ENCODE data around the gene MANBA.

The MANBA gene

DNA sequence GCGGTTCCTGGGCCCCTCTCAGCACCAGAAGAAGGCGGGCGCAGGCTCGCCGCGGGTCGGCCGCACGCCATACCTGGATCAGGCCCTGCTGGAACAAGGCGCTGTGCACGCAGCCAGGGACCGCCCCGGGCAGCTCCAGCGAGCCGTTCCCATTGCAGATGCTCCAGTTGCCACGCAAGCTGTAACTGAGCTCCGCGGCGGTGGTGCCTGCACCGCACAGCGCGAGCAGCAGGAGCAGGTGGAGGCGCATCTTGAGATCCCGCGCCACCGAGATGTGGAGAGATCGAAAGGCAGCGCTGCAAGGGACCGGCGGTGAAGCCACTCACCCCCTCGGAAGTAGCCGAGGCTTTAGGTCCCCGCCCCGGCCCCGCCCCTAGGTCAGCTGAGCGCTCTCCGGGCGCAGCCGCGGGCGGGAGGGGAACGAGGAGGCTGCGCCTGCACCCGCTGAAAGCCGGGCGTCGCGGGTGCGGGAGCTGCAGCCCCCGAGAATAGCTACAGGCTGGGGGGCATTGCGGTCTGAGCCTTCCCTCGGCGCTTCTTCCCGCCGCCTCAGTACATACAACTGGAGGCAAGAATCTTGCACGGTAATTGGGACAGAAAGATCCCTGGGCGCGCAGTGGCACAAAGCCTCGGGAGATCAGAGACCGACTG lies at the start of gene MANBA:
TSS of gene MANBA (minus strand) at position 324 of the 651 bp plus-strand sequence. CDS start at position 250, 74 bp downstream.
- DNase-seq (ENCODE audit: low read depth) = peak; percentile 77

DNA sequence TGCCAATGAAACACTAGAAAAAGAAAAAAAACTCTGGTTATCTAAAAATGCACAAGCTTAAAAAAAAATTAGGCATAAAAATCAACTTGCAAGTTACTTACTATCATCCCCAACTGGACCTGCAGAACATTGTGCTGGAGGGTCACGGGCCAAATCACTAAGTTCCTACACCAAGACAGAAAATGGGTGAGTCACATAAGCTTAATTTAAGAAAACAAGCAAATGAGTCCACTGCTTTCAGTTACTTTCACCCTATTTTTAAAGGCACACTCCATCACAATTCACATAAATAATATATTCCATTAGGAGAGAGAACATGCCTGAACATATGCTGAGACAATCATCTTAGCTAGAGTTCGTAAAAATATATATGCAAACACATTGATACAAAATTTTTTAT lies 48.9 kb upstream of the MANBA start:
- DNase-seq (ENCODE audit: low read depth) = no peak

DNA sequence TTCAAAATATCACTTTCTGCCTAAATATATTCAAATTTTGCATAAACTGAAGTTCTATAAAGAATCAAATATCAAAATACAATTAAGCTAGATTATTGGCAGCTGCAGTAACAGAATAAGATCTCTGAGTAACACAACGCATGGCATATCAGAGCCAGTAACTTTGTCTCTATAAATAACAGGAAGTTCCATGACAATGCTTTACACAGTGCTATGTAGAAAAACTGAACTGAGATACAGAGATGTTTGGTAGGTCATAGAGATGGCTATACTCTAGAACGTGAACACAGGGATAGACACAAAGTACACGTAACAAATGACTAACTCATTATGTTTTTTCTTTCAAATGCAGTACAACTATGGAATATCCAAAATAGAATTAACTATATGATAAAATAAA lies 48.4 kb upstream of the MANBA start:
- DNase-seq (ENCODE audit: low read depth) = no peak

DNA sequence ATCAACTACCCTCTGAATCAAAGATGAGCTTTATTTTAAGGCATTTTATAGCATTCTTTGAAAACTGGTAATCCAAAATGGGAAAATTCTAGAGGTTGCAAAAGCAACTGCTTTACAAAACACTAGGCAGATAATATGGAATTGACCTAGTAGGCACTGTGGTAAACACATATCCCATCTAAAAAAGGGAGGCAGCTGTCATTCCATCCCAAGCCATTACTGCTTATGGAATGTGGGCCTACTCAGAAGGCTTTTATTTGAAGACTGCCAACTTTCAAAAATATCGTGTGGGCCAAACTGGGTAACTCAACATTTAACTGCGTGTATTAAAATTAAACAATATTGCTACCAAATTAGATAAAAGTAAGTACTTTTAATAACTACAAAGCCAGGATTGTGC lies 47.2 kb upstream of the MANBA start:
- no peak for DNase-seq (ENCODE audit: low read depth)

DNA sequence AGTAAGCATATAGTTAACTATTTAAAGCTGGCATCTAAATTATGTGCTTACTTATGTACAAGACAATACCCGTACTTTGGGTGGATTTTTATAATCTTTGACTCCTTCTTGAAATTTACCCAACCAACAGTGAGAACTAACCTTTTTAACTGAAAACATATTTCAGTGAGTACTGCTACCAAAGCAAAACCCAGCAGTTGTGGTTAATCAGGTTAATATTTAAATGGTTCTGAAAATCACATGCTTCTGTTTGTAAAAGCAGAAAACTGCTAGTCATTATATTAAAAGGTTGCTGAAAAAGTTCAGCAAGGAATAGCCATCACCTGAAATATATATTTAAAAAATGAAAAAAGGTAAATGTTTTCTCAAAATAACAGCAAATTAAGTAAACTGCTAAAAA lies 46.6 kb upstream of the MANBA start:
- DNase-seq (ENCODE audit: low read depth) = no peak

DNA sequence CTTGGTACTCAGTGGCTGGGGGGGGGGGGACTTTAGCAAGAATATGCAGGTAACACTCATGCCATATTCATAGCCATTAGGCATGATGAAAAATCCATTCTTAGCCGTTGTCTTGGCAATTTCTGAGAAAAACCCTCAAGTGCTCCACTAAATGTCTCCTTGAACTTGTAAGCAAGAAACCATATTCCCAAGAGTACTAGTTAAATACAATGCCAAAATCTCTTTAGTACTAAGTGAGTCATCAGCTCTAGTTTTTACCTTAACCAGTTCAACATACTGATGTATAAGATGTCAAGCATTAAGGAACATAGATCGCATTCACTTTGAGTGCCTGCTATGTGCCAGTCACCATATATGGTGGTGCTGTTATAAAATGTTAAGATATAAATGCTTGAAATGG lies 39.0 kb upstream of the MANBA start:
- DNase-seq (ENCODE audit: low read depth) = no peak

DNA sequence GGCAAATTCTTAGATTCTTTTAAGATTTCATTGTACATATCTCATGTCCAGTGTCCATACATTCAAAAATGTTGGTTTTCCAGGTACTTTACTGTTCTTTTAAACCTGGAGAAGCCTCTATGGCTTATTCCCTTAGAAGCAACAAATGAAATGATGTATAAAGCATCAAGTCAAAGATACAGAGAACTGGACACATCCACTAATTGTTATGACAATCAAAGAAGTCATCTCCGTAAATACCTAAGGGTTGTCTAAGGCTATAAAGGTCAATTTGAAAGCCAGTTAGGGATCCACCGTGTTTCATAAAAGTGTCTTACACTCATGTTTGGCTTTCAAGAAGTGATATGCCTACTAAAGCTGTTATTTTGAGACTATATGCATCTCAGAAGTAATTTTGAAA lies 34.2 kb upstream of the MANBA start:
- no peak for DNase-seq (ENCODE audit: low read depth)

DNA sequence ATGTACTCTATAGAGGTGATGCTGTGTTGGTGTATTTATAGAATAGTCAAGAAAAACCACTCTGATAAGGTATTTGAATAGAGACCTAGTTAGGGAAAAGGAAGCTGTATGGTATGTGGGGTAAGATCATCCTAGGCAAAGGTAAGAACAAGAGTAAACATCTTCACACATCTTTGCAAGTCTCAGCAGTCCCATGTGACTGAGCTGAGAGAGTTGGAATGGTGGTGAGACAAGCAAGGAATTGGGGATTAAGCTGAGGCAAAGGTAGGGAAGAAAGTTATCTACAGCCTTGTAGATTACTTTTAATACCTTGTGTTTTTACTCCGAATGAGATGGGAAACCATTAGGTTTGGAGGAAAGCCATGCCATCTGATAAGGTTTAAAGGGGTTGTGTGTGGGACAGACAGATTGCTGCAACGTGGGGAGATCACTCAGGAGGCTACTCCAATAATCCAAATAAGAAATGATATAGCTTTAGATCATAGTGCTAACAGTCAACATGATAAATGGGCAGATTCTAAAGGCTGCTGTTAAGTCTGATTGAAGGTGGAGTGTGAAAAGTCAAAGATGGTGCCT lies 31.7 kb upstream of the MANBA start:
- DNase-seq (ENCODE audit: low read depth) = no peak

DNA sequence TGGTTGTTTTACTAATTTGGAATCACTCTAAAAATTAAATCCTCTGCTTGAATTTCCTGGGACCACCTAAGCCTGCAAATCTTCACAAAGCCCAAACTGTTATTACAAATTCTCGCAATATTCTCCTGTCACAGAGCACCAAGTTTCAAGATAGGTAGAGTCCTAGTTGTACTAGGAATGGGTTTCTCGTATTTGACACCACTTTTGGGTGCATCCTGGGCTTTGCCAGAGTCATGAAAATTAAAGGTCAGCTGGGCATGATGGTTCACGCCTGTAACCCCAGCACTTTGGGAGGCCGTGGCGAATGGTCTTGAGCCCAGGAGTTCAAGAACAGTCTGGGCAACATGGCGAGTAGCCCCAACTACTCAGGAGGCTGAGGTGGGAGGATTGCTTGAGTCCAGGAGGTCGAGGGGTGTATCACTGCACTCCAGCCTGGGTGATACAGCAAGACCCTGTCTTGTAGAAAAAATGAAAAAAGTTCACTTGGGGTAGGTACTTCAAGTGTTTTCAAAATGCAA lies 30.6 kb upstream of the MANBA start:
- no peak for DNase-seq (ENCODE audit: low read depth)

DNA sequence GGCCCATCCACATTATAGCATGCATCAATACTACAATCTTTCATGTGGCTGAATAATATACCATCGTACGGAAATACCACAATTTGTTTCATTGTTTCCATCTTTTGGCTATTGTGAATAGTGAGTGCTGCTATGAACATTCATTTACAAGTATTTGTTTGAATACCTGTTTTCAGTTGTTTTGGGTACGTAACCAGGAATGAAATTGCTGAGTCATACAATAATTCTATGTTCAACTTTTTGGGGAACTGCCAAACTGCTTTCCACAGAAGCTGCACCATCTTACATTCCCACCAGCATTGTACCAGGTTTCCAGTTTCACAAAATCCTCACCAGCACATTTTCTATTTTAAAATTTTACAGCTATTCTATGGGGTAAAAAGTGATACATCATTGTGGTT lies 28.5 kb upstream of the MANBA start:
- DNase-seq (ENCODE audit: low read depth) = no peak

DNA sequence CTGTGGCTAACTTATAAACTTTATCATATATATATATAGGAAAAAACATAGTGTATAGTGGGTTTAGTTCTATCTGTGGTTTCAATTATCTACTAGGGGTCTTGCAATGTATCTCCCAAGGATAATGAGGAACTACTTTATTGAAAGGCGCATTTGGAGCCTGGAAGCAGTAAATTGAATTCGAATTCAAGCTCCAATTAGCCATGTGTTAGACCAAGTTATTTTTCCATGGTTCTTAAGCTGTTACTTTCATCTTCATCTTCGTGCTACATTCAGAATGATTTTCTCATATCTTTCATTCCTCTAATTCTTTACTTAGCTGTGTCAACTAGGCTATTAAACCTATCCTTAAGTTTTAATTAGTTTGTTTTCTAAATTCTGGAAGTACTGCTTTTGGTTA lies 27.2 kb upstream of the MANBA start:
- no peak for DNase-seq (ENCODE audit: low read depth)

DNA sequence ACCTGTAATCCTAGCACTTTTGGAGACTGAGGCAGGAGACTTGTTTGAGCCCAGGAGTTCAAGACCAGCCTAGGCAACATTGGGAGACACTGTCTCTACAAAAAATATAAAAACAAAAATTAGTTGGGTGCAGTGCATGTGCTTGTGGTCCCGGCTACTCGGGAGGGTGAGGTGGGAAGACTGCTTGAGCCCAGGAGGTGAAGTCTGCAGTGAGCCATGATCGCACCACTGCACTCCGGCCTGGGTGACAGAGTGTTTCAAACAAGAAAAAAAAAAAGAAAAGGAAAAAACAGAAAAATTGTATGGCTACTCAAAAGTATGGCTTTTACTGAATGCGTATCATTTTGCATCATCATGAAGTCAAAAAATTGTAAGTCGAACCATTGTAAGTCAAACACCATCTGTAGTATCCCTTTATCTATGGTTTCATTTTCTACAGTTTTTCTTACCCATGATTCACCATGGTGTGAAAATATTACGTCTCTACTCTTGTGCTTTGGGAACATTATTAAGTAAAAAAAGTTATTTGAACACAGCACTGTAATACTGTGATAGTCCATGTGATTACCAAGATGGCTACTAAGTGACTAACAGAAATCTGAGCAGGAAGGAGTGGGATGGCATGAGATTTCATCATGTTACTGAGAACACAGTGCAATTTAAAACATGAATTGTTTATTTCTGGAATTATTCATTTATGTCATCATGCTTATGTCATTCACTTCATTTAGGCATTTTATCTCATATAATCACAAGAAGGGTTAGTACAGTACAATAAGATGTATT lies 26.5 kb upstream of the MANBA start:
- no peak for DNase-seq (ENCODE audit: low read depth)

DNA sequence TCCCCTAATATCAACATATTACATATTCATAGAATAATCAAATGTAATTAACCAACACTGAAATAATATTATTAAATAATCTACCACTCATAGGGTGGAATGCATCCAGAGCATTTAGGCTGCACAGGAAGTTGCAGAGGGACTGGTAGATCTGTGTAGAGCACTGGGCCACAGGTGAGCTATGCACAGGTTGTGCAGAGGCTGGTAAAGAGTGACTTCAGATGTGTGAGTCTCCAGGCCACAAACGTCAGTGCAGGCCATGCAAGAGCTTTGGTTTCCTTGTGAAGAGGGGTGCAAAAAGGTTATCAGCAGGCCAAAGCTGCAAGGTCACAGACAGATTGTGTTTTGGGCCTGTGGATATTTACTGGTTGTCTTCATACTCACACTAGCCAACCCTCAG lies 25.5 kb upstream of the MANBA start:
- no peak for DNase-seq (ENCODE audit: low read depth)

DNA sequence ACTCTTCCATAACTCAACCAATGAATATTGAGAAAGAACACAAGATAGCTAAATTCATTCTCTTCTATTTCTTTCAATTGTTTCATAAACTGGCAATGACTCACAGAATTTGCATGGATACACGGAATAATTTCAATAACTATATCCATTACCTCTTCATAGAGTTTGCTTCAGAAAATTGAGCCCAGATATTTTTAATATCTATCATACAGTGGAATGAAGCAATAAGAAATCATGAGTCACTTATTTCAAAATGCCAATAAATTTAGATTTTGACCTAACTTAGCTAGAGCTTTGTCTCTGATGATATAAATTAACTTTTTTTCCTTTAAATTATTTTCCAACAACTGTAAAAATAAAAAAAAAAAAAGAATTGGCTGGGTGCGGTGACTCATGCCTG lies 22.2 kb upstream of the MANBA start:
- DNase-seq (ENCODE audit: low read depth) = no peak

DNA sequence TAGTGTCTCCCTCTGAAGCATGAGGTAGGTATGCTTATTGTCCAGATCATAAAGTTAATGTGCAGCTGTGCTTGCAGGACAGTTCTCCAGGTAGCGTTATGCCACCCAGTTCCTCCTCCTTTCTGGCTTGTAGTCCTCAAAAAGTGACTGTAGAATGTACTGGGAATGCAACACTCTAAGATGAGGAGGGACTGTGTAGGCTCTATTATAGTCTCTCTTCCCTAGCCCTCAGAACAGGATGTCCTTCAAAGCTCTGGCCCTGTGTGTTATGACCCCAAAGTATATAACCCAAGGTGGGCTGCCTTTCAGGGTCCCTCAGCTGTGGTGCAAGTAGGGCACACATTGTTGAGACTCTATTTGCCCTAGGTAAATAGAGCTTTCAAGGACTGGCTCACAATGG lies 20.8 kb upstream of the MANBA start:
- DNase-seq (ENCODE audit: low read depth) = no peak

DNA sequence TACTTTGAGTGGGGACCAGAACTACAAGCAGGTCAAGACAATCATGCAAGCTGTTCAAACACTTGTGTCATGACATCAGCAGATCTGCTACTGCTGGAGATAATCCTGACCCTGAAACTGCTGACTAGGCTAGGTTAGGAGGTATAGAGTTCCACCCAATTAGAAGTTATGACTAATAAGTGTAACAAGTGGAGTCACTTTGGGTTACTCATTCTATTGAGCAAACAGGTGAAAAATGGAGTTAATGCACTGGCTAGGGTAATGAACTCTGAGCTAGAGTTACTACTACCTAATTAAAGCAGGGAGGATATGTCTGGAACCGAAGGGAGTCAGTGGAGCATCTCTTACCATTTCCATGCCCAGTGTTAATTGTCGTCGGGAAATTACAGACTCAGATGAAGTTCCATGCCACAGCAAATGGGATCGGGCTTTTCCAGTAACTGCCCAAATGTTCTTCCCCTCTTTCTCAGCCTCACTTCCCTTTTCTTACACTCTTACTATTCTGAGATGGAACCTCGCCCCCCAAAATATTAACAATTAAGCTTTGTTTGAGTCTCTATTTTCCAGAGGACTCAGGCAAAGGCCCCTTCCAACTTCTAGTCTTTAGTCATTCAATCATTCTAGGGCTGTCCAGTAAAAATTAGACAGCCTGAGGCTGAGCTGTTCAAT lies 19.8 kb upstream of the MANBA start:
- no peak for DNase-seq (ENCODE audit: low read depth)

DNA sequence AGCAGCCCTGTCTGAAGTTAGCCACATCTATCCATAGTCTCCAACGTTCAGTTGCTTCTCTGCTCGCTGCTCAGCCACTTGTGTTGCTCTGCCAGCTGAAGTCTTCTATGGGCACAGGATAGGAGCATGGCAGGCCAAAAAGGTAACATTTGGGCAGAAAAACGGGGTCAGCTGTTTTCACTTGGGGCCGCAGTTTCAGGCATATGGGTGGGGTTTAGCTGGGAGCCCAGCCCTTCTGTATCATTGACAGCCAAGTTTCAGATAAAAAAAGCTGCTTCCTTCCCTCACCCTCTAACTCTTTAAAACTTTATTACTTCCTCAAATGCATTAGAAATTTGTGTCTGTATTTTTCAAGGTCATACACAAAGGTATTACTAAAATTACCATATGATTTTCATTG lies 18.4 kb upstream of the MANBA start:
- no peak for DNase-seq (ENCODE audit: low read depth)

DNA sequence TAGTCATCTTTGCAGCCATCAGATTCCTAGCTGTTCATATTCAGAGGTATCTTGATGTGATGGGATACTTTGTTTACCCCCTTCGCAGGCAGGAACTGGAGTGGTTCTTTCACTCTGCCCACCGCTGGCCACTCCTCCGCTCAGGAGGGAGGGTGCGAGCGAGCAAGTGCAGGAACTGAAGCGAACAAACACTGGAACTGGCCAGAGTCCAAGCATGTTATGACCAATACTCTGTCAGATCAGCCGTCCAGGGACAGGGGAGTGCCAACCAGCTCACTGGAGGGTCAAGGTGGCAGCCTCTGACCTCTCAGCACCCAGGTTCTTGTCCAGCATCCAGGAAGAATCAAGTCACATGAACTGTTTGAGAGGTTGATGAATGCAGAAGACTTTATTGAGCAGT lies 18.0 kb upstream of the MANBA start:
- no peak for DNase-seq (ENCODE audit: low read depth)

DNA sequence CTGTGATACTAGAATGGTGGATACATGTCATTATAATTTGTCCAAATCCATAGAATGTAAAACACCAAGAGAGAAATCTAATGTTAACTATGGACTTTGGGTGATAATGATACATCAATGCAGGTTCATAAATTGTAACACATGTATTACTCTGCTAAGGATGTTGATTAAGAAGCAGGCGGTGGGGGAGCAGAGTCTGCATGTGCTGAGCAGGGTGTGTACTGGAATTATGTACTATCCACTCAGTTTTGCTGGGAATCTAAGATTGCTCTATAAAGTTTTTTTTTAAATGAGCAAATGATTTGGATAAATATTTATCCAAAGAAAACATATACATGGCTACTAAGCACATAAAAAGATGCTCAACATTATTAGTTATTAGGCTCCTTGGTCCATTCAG lies 15.0 kb upstream of the MANBA start:
- DNase-seq (ENCODE audit: low read depth) = no peak

DNA sequence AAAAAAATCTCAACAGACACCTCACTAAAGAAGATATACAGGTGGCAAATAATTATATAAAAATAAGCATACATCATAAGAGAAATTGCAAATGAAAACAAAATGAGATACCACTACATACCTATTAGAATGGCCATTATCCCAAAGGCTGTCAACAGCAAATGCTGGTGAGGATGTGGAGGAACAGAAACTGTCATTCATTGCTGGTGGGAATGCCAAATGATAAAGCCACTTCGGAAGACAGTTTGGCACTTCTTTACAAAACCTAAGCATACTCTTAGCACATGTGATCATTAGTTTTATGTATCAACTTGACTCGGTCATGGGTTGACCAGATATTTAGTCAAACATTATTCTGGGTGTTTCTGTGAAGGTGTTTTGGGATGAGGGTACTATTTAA lies 13.5 kb upstream of the MANBA start:
- DNase-seq (ENCODE audit: low read depth) = no peak

DNA sequence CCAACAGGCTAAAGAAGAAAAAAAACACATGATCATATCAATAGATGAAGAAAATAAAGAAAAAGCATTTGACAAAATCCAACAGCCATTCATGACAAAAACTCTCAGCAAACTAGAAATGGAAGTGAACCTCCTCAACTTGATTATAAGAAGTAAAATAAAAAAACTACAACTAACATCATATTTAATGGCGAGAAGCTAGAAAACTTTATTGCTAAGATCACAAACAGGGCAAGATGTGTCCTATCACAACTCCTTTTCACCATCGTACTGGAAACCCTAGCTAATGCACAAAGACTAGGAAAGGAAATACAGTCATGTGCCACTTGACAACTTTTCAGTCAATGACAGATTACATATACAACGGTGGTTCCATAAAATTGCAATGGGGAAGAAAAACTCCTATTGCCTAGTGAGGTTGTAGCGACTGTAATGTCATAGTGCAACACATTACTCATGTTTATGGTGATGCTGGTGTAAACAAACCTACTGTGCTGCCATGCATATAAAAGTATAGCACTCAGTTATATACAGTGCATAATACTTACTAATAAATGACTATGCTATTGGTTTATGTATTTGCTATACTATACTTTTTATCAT lies 12.1 kb upstream of the MANBA start:
- no peak for DNase-seq (ENCODE audit: low read depth)

DNA sequence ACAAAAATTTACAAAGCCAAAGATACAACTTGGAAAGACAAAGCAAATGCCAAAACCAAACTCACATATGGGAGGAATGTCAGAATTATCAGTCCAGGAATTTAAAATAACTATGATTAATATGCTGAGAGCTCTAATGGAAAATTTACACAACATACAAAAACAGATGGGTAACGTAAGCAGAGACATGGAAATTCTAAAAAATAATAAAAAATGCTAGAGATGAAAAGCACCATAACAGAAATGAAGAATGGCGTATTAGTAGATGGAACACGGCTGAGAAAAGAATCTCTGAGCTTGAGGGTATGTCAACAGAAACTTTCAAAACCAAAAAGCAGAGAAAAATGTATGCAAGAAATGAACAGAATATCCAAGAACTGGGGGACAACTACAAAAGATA lies 4.1 kb upstream of the MANBA start:
- no peak for DNase-seq (ENCODE audit: low read depth)

Measured in activated T-helper 9 cell treated with anti-CD3 and anti-CD28 coated beads, Interleukin-2, amount 50 U/mL, for 16 hours (primary cell).